Ecto neural progenitor cell (in vitro differentiated cells): ENCODE results near the gene CSNK2A3.

Source experiments
- DNase-seq: peaks from one replicate; pipeline ENCODE4 v3.0.0-alpha.2; 2018; ENCODE audit warnings: low spot score

CSNK2A3 gene

GRCh38 chr11:11335043-11335442 is 18.0 kb downstream of the CSNK2A3 start:
- DNase-seq, result no peak

GRCh38 chr11:11334607-11335006 is 18.4 kb downstream of the CSNK2A3 start:
- DNase-seq, result no peak

DNA sequence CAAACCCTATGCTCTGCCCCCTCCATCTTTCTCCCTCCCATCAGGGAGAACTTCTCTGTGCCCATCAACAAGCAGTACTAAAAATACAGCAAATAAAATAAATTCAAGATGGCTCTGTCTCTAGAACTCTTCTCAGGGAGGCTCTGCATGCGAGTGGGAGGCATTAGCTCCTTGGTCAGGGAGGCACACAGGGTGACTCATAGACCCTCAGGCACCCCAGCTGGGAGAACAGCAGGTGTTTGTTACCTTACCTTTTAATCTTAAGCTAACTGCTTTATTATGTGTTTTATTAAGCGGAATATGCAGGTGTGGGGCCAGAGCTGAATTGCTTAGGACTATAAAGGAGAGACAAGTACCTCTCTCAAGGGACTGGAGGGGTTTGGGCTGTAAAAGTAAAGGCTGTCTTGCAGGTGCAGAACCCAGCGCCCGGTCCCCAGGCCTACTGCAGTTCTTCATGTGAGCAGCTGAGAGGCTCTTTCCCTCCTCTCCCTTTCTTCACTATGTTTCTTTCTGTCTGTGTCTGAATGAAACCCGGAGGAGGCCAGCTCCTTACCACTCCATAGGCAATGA is 20.8 kb downstream of the CSNK2A3 start:
- no peak for DNase-seq

GRCh38 chr11:11329062-11329806 is 23.8 kb downstream of the CSNK2A3 start:
- no peak for DNase-seq

- DNase-seq, result no peak
These were observed 29.0 kb downstream of the CSNK2A3 start for GRCh38 chr11:11324090-11324489.

GRCh38 chr11:11322101-11322500 is 30.9 kb downstream of the CSNK2A3 start:
- no peak for DNase-seq

DNA sequence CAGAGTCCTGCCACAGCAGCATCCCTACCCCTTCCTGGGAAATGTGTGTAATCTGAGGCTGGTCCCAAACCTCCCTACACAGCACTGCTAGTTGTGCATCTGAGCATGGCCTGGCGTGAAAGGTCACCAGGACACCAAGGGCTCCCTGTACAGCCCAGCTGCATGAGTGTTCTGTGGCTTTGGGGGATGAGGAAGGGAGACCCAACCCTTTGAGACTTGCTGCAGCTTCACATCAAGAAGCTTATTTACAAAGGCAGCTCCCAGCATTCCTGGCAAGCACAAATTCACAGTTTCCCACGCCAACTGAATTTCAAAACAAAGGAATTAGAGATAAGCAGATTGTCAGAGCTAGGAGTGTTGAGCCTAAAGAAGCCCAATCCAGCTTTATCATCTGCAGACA is 32.2 kb downstream of the CSNK2A3 start:
- DNase-seq, result peak; percentile 54

GRCh38 chr11:11318961-11319360 is 34.1 kb downstream of the CSNK2A3 start:
- DNase-seq, result no peak

GRCh38 chr11:11318461-11318860 is 34.6 kb downstream of the CSNK2A3 start:
- no peak for DNase-seq

DNA sequence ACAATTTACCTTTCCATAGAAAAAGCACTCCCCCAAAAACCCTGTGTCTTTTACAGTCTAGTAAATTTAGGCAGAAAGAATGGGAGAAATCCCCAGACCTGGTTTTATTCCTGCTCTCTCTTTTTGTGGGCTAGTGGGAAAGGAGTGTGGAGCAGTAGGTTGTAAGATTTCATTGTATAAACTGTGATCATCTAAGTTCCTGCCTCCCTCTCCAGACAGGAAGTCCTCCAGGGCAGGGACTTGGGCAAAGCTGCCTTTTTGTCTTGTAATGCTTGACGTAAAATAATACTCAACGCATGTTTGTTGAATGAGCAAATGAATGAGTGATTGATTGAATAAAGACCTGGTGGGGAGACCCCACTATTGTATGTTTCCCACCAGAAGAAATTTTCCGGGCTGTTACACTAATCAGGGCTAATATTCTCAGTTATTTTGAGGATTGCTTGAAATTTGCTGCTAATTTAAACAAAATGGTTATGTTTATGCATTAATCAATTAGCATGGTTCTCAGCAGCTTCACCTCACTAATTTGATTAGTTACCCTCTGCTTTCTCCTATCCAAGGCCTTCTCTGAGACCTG is 36.3 kb downstream of the CSNK2A3 start:
- DNase-seq, result no peak

DNA sequence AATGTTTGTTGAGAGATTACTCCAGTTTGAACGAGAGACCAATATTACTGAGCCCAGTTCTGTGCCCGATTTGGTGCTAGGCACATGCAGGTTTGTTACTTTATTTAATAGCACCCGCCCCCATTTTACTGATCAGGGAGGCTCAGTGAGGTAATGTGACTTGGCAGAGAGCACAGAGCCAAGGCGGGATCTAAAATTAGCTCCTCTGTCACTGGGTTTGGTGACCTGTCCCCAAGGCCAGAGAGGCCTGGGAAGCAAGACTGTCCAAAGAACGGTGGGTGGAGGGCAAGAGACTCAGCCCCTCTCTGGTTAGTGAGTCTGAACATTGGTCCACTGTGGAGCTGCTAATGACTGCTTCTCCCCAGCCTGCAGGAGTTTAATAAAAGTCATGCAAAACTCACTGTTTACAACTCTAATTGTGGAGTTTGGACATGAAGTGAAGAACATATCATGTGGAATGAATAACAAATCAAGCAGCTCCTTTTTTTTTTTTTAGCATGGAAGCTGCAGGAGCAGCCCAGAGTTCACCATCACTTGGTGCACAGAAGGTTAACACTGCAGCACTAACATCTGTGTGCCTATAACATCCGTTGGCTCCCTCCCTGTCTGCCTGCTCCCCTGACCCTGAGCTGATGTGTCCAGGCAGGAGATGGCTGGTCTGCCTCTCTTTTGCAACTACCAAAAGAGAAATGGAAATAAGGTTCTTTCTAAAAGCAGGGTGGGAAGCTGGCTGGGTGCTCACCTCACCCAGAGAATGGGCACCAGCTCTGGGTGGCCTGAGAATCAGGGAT is 39.0 kb downstream of the CSNK2A3 start:
- no peak for DNase-seq

GRCh38 chr11:11313426-11313825 is 39.6 kb downstream of the CSNK2A3 start:
- DNase-seq, result no peak

GRCh38 chr11:11312738-11313137 is 40.3 kb downstream of the CSNK2A3 start:
- no peak for DNase-seq

DNA sequence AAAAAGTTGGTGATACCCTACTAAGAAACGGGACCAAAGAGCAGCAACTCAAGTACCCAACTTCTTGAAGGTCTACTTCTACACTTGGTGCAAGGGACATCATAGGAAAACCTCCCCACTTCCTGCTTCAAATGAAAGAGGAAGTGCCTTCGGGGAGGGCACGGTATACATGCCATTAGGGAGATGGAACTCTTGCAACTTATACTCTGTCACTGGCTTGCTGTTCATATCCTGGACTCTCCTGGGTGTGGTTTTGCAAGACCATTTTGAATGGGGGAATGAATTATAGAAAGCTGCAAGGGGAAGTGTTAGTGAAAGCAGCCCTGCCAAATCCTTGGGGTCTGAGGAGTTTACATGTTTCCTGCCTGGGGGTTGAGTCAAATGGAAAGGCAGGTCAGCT is 41.9 kb downstream of the CSNK2A3 start:
- DNase-seq, result no peak

DNA sequence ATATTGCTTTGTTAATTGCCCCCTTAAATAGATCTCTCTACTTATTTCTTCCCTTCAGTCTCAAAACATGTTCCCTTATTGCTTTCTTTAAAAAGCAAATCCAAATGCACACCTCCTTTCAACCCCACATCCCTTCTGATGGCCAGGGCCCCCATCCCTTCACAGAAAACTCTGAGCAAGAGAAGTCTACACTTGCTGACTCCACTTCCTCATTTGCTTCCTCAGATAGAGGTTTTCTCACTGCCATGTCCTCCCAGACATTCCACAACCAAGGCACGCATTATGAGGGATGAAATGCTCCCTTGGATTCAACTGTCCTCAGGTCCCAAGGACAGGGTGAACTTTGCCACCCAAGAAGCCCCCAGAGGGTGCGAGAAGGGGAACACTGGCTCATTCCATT is 43.1 kb downstream of the CSNK2A3 start:
- DNase-seq, result no peak

GRCh38 chr11:11308249-11308648 is 44.8 kb downstream of the CSNK2A3 start:
- DNase-seq, result no peak

- no peak for DNase-seq
These were observed 46.2 kb downstream of the CSNK2A3 start for GRCh38 chr11:11306855-11307254.

DNA sequence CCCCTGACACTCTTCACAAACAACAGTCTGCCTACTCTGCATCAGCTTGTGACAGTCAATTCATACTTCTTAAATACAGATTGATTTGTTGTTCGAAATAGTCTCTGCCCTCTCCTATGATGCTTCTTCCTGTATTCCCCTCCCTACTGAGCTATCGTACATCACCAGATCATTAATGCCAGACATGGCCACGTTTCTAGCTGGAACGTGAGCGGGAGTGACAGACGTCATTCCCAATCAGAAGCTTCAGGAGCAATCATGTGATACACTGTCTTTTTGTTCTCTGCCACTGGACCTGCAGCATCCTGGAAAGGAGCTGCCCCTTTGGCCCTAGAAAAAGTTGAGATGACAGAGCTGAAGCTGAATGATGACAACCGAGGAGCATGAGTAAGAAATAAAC is 48.5 kb downstream of the CSNK2A3 start:
- DNase-seq, result no peak

DNA sequence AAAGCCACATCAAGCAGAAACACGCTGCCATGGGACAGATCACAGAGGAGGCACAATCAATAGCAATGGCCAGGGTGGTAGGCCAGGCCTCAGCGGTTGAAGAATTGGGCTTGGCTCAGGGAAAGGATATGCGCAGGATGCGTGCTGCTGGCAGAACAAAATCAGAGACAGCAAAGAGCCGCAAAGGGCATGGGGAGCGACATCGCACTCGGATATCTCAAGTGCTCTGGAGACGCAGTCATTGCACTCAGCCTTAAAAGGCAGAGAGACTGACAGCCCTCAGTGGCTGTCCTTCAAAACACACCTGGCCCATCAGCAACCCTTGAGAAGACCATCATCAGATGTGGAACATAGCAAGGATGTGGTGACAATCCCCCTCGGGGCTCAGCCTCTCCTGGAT is 50.5 kb downstream of the CSNK2A3 start:
- DNase-seq, result no peak
